ENCODE data around the gene ST8SIA4.

Gene ST8SIA4

DNA sequence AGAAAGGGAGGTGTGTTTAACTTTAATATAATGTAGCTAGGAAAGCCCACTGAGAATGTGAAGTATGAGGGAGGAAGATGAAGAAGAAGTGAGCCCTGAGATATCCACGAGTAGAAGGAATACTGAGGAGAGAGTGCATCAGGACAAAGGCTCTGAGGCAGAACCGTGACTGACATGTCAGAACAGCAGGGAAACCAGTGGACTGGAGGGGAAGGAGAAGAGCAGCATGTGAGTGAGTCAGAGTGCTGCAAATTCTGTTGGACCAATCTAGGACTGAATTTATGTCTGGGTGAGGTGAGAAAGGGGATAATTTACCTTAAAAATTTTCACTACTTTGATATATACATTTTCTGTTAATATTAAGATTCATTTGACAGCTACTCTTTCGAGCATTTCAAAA is 110.3 kb downstream of the ST8SIA4 start:
- in situ Hi-C loops (cut with HindIII; ENCODE audit: low pct_ligation_motif_present, low sequenced_read_pairs) = no loop called here
- Histone ChIP-seq H3K27me3 (replicated peaks) (no peaks in the 10 kb centered on the region), H3K27ac (no peak overlapping the region), H3K4me3 (ENCODE audit: low read depth, low read length) (no peak overlapping the region), H3K36me3 (replicated peaks) (no peaks in the 10 kb centered on the region)
- TF ChIP-seq, protein P1, sequence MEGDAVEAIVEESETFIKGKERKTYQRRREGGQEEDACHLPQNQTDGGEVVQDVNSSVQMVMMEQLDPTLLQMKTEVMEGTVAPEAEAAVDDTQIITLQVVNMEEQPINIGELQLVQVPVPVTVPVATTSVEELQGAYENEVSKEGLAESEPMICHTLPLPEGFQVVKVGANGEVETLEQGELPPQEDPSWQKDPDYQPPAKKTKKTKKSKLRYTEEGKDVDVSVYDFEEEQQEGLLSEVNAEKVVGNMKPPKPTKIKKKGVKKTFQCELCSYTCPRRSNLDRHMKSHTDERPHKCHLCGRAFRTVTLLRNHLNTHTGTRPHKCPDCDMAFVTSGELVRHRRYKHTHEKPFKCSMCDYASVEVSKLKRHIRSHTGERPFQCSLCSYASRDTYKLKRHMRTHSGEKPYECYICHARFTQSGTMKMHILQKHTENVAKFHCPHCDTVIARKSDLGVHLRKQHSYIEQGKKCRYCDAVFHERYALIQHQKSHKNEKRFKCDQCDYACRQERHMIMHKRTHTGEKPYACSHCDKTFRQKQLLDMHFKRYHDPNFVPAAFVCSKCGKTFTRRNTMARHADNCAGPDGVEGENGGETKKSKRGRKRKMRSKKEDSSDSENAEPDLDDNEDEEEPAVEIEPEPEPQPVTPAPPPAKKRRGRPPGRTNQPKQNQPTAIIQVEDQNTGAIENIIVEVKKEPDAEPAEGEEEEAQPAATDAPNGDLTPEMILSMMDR (IDR thresholded peaks at IDR 0.05; ENCODE audit: low read depth, low read length, missing control alignments) = no peak
- DNase-seq = no peak

DNA sequence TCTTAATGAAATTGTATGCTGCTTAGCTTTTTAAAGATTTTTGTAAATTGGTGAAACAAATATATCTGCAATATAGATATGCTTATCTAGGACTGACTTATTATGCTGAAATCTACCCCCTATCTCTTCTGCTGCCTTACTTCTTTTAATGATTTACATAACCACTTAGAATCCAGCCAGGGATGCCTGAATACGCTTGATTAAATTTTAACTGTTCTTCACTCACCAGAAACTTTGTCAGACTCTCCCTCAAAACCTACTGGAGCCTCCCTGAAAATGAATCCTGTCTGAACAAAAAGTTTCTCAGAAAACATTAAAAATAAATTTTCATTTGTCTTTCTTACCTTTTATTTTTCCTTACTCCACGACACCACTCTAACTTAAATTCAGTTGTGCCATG is 111.7 kb downstream of the ST8SIA4 start:
- in situ Hi-C loops (cut with HindIII; ENCODE audit: low pct_ligation_motif_present, low sequenced_read_pairs) = no loop called here
- no peak for DNase-seq
- no peaks in the 10 kb centered on the region for H3K36me3 ChIP-seq (replicated peaks)
- H3K27me3 ChIP-seq (replicated peaks) = no peaks in the 10 kb centered on the region
- TF ChIP-seq, protein P1 (IDR thresholded peaks at IDR 0.05; ENCODE audit: low read depth, low read length, missing control alignments) = no peak
- H3K27ac ChIP-seq = no peak overlapping the region
- H3K4me3 ChIP-seq (ENCODE audit: low read depth, low read length) = no peak overlapping the region

DNA sequence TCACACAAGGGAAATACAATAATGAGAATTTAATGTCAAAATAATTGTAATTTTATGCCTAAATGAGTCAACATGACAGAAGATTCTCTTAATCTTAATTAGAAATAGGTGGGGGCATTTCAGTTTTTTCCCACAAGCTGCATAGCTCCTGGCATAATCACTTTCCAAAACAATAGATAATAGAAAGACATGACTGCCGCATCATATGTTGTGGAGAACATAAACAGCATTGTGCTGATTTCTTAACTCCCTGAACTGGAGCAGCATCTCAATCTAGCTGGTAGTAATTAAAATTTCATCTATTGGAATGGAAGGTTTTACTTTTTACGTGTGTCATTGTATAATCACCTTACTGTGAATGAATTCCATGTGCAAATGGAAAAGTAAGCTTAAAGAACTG is 112.1 kb downstream of the ST8SIA4 start:
- in situ Hi-C loops (cut with HindIII; ENCODE audit: low pct_ligation_motif_present, low sequenced_read_pairs) = no loop called here
- no peak for DNase-seq
- Histone ChIP-seq H3K36me3 (replicated peaks) (no peaks in the 10 kb centered on the region), H3K27me3 (replicated peaks) (no peaks in the 10 kb centered on the region), H3K27ac (no peak overlapping the region), H3K4me3 (ENCODE audit: low read depth, low read length) (no peak overlapping the region)
- TF ChIP-seq, protein P1 (IDR thresholded peaks at IDR 0.05; ENCODE audit: low read depth, low read length, missing control alignments) = no peak

DNA sequence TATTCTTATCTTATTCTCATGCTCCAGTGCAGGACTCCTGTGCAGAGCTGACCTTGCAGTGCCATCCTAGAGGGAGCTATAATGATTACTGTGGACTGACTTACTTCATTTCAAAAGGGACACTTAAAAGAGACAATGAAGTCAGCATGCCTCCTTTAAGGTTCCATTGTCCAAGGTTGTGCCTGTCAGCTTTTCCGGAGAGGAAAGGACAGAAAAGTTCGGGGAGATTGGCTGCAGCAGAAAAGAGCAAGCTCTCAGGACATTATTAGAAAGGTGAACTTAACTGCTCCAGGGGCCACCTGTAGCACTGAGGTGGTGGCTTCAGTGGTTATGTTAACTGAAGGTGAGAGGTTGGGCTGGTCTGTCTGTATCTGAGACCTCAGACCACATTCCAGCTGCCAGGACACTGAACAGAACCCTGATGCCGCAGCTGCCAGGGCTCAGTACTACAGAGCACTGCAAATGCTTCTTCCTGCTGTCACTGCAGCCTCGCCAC is 112.9 kb downstream of the ST8SIA4 start:
- Histone ChIP-seq H3K27ac (no peak overlapping the region), H3K27me3 (replicated peaks) (no peaks in the 10 kb centered on the region), H3K4me3 (ENCODE audit: low read depth, low read length) (no peak overlapping the region), H3K36me3 (replicated peaks) (no peaks in the 10 kb centered on the region)
- in situ Hi-C loops (cut with HindIII; ENCODE audit: low pct_ligation_motif_present, low sequenced_read_pairs) = no loop called here
- TF ChIP-seq, protein P1 (IDR thresholded peaks at IDR 0.05; ENCODE audit: low read depth, low read length, missing control alignments) = peak; percentile 26
- DNase-seq = no peak

DNA sequence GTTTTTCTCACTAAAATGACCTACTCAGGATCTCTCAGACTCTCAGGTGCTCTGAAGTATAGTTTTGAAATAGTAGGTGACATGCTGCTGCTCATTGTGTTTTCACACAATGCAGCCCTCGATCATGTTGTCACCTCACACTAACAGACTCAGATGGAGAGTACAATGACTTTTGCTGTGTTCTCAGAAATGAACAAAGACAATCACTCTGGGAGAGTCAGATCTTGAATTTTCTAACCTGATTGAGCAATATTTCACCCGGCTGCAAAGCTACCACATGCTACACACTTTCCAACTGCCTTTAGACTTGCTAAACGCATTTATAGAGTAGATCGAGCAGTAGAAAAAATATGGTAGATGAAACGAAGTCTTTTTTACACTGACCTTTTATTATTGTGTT is 113.4 kb downstream of the ST8SIA4 start:
- Histone ChIP-seq H3K4me3 (ENCODE audit: low read depth, low read length) (no peak overlapping the region), H3K36me3 (replicated peaks) (no peaks in the 10 kb centered on the region), H3K27me3 (replicated peaks) (no peaks in the 10 kb centered on the region), H3K27ac (no peak overlapping the region)
- TF ChIP-seq, protein P1 (IDR thresholded peaks at IDR 0.05; ENCODE audit: low read depth, low read length, missing control alignments) = no peak
- in situ Hi-C loops (cut with HindIII; ENCODE audit: low pct_ligation_motif_present, low sequenced_read_pairs) = no loop called here
- DNase-seq = no peak

DNA sequence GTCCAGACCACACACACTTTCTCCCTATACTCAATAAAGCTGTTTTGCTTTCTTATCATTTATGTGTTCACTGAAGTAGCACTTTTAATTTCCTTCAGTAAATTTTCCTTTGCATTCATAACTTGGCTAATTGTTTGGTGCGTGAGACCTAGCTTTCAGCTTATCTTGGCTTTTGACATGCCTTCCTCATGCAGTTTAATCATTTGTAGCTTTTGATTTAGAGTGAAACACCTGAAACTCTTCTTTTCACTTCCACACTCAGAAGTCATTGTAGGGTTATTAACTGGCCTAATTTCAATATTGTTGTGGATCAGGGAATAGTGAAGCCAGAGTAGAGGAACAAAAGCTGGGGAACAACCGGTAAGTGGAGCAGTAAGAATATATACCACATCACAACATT is 114.7 kb downstream of the ST8SIA4 start:
- Histone ChIP-seq H3K27ac (no peak overlapping the region), H3K27me3 (replicated peaks) (no peaks in the 10 kb centered on the region), H3K36me3 (replicated peaks) (no peaks in the 10 kb centered on the region), H3K4me3 (ENCODE audit: low read depth, low read length) (no peak overlapping the region)
- TF ChIP-seq, protein P1 (IDR thresholded peaks at IDR 0.05; ENCODE audit: low read depth, low read length, missing control alignments) = no peak
- in situ Hi-C loops (cut with HindIII; ENCODE audit: low pct_ligation_motif_present, low sequenced_read_pairs) = no loop called here
- DNase-seq = no peak

Measured in brain microvascular endothelial cell (primary cell).